SH-SY5Y (cell line): ENCODE data around the gene PHKA2.

ENCODE experiments used
- GATA2 ChIP-seq: IDR thresholded peaks from 2 replicates; pipeline ENCODE4 v1.6.1; 2011; ENCODE audit warnings: mild to moderate bottlenecking, low read depth, low read length
- GATA3 ChIP-seq: IDR thresholded peaks from 2 replicates; pipeline ENCODE4 v1.6.1; 2011; ENCODE audit warnings: low read depth, mild to moderate bottlenecking, low read length, moderate library complexity

- TF ChIP-seq GATA3 (no peak), GATA2 (no peak)
These were observed 17.3 kb downstream of the PHKA2 start for GRCh38 chrX:18966624-18967023.
